Panc1 (cell line): ENCODE data around the gene METRN. TPM values are rescaled to one million over a fixed set of nuclear protein-coding genes. Genes with fewer than 3 reads are reported as not detected.

ENCODE experiments used
- ATAC-seq: fragments of 200-7000 bp; cut with Tn5 transposase; 2 replicates; pipeline ENCODE4 v1.9.1; 2020; ENCODE audit warnings: mild to moderate bottlenecking, moderate library complexity
- BruUV-seq: library from RNA; stranded (reverse); fragments of 400-500 nt; replicated peaks from 2 replicates; lab custom pipeline; 2021; lab: Mats Ljungman, UMichigan
- CTCF ChIA-PET: fragments of 300-600 bp; sonication (Branson Sonifier 250); formaldehyde crosslinking; loops from one replicate; lab custom pipeline; 2022; ENCODE audit warnings: antibody characterized with exemption; lab: Charles Lee
- POLR2A ChIA-PET: fragments of 300-600 bp; sonication (Branson Sonifier 250); formaldehyde crosslinking; loops from one replicate; lab custom pipeline; 2022; ENCODE audit warnings: antibody characterized with exemption; lab: Charles Lee
- DNase-seq: peaks from one replicate; pipeline ENCODE4 v3.0.0-alpha.2; 2010; ENCODE audit warnings: low read depth, low spot score
- H3K27ac ChIP-seq: 2 replicates; pipeline ENCODE4 v1.5.1; 2011; ENCODE audit warnings: mild to moderate bottlenecking, low read length, inconsistent platforms
- H3K27me3 ChIP-seq: fragments of 200-500 bp; sonication (Bioruptor generic); 2 replicates; pipeline ENCODE4 v1.6.0; 2014; ENCODE audit warnings: low read length, inconsistent platforms; ENCODE audit not compliant: control insufficient read depth, insufficient read depth
- H3K36me3 ChIP-seq: fragments of 200-500 bp; sonication (Bioruptor generic); 2 replicates; pipeline ENCODE4 v1.5.1; 2014; ENCODE audit warnings: inconsistent platforms, mild to moderate bottlenecking, low read length, moderate library complexity; ENCODE audit not compliant: control insufficient read depth, insufficient read depth
- H3K4me1 ChIP-seq: 2 replicates; pipeline ENCODE4 v1.5.1; 2011; ENCODE audit warnings: inconsistent platforms, mild to moderate bottlenecking, low read length, moderate library complexity; ENCODE audit not compliant: control insufficient read depth, insufficient read depth
- H3K4me3 ChIP-seq, 2 experiments: 2 replicates each; pipeline ENCODE4 v1.5.1; 2011 to 2012; ENCODE audit warnings: low read depth in 2 of 2, low read length in 2 of 2, mild to moderate bottlenecking in 2 of 2, inconsistent platforms in 1 of 2, moderate library complexity in 1 of 2
- H3K9me3 ChIP-seq: fragments of 200-500 bp; sonication (Bioruptor generic); 2 replicates; pipeline ENCODE4 v1.5.1; 2014; ENCODE audit warnings: low read depth, mild to moderate bottlenecking, inconsistent platforms, low read length, moderate library complexity; ENCODE audit not compliant: control insufficient read depth, insufficient read depth
- SIN3A ChIP-seq: IDR thresholded peaks from 2 replicates; pipeline ENCODE4 v1.6.1; 2012; ENCODE audit warnings: low read depth, mild to moderate bottlenecking, low read length, moderate library complexity, borderline replicate concordance; ENCODE audit not compliant: insufficient read depth
- TCF7L2 ChIP-seq: IDR thresholded peaks from 2 replicates; pipeline ENCODE4 v1.6.1; 2011; ENCODE audit warnings: mild to moderate bottlenecking, low read depth, low read length, inconsistent platforms
- in situ Hi-C: cut with HindIII; loops from 2 replicates; pipeline ENCODE4 v1.10.0; 2016; ENCODE audit warnings: low sequenced_read_pairs, low pct_unique_long_range_greater_than_20kb
- intact Hi-C: fragments of 100-400 bp; cut with micrococcal nuclease; formaldehyde crosslinking; loops from one replicate; pipeline ENCODE4 v1.10.0; 2022; ENCODE audit not compliant: unreplicated experiment
- total RNA-seq: library from RNA; stranded (reverse); gene quantifications from one replicate; pipeline ENCODE4 v1.2.1, GENCODE V29; 2021; ENCODE audit not compliant: unreplicated experiment
- TF ChIP-seq, protein P1 (sequence below): fragments of 450-650 bp; IDR thresholded peaks from 2 replicates; pipeline ENCODE4 v1.5.1; 2017; ENCODE audit warnings: mild to moderate bottlenecking
- TF ChIP-seq, protein P2 (sequence below), 2 experiments: IDR thresholded peaks; 2 replicates each; pipeline ENCODE4 v1.6.1; 2011 to 2012; ENCODE audit warnings: low read depth in 2 of 2, control low read depth in 1 of 2, low read length in 1 of 2, mild to moderate bottlenecking in 1 of 2, moderate library complexity in 1 of 2; ENCODE audit not compliant: insufficient read depth in 1 of 2

Gene METRN
- total RNA-seq, 1 experiment from 2014 or later, result 407 TPM

DNA sequence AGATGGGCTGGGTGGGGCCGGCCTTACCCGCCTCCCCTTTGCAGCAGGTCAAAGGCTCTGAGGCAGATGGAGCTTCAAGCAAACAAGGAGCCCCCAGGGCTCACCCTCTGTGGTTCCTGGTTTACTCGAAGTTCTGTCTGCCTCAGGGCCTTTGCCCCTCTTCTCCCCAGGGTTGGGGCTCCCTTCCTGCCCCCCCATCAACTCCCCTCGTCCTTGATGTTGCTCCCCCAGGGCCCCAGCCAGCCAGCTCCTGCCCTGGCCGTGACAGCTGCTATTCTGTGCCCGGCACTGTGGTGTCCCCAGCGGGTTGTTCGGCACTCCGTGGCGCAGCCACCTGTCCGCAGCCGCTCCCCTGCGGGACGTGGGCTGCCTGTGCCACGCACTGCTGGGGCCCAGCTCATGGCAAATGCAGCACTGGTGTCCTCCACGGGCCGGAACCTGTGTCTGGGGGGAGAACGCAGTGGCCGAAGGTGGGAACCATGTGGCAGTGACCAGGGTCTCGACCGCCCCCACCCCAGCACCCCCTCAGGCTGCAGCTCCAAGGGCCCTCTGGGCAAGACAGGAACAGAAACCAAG lies 4.3 kb upstream of the METRN start:
- DNase-seq (no peak), ATAC-seq (no peak)
- Histone ChIP-seq H3K4me3 (no peak overlapping the region), H3K36me3 (no peaks in the 10 kb centered on the region; the same call in 1 of the 2 replicates), H3K9me3 (no peaks in the 10 kb centered on the region), H3K27me3 (no peaks in the 10 kb centered on the region), H3K27ac (no peak overlapping the region), H3K4me1 (peaks cover 38% of the 10 kb centered on the region)
- no TSS peak for BruUV-seq
- intact Hi-C loops (no loop called here), in situ Hi-C loops (no loop called here)
- TF ChIP-seq TCF7L2 (no peak), SIN3A (no peak)
- TF ChIP-seq, protein P1, sequence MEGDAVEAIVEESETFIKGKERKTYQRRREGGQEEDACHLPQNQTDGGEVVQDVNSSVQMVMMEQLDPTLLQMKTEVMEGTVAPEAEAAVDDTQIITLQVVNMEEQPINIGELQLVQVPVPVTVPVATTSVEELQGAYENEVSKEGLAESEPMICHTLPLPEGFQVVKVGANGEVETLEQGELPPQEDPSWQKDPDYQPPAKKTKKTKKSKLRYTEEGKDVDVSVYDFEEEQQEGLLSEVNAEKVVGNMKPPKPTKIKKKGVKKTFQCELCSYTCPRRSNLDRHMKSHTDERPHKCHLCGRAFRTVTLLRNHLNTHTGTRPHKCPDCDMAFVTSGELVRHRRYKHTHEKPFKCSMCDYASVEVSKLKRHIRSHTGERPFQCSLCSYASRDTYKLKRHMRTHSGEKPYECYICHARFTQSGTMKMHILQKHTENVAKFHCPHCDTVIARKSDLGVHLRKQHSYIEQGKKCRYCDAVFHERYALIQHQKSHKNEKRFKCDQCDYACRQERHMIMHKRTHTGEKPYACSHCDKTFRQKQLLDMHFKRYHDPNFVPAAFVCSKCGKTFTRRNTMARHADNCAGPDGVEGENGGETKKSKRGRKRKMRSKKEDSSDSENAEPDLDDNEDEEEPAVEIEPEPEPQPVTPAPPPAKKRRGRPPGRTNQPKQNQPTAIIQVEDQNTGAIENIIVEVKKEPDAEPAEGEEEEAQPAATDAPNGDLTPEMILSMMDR, result 0 out of 2 replicates have a peak, but pooled peaks have one; percentile 6
- ChIA-PET CTCF (interaction anchor here (0.5 to 1.9 kb wide), 3 partner anchors 10 to 1231 kb away, joined by 3 to 4 read pairs (median 4); no protein-coding TSS in a partner anchor), POLR2A (no interaction called here)

DNA sequence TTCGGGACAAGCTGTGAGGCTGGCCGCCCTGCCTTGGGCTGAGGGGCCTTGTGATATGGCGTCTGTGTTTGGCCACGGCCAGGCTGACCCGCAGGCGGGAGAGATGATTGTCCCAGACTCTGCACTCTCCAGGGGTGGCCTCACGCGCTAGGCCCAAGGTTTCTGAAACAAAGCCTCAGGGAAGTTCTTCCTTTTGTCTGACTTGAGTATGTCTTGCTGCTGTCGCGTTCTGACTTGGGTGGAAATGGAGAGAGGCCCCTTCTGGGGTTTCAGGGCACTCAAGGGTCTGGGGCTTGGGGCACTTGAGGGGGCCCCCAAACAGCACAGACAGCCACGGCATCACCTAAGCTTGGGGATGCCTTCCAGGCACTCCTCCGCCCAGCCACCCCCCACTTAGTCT lies 3.8 kb upstream of the METRN start:
- POLR2A ChIA-PET, result no interaction called here
- H3K9me3 ChIP-seq, result no peaks in the 10 kb centered on the region
- CTCF ChIA-PET, result interaction anchor here (1.1 kb wide), 1 partner anchor 9 kb away, joined by 3 read pairs; no protein-coding TSS in a partner anchor

More for the DNA sequence above, 3.8 kb upstream of the METRN start:
- no peak for DNase-seq
- Histone ChIP-seq H3K27me3 (no peaks in the 10 kb centered on the region), H3K36me3 (no peaks in the 10 kb centered on the region; the same call in 1 of the 2 replicates), H3K4me3 (no peak overlapping the region), H3K4me1 (peaks cover 38% of the 10 kb centered on the region), H3K27ac (peak overlapping the region; percentile 63)
- no peak for ATAC-seq
- in situ Hi-C loops, result no loop called here
- BruUV-seq, result no TSS peak
- TF ChIP-seq SIN3A (no peak), TCF7L2 (no peak)
- TF ChIP-seq, protein P2, sequence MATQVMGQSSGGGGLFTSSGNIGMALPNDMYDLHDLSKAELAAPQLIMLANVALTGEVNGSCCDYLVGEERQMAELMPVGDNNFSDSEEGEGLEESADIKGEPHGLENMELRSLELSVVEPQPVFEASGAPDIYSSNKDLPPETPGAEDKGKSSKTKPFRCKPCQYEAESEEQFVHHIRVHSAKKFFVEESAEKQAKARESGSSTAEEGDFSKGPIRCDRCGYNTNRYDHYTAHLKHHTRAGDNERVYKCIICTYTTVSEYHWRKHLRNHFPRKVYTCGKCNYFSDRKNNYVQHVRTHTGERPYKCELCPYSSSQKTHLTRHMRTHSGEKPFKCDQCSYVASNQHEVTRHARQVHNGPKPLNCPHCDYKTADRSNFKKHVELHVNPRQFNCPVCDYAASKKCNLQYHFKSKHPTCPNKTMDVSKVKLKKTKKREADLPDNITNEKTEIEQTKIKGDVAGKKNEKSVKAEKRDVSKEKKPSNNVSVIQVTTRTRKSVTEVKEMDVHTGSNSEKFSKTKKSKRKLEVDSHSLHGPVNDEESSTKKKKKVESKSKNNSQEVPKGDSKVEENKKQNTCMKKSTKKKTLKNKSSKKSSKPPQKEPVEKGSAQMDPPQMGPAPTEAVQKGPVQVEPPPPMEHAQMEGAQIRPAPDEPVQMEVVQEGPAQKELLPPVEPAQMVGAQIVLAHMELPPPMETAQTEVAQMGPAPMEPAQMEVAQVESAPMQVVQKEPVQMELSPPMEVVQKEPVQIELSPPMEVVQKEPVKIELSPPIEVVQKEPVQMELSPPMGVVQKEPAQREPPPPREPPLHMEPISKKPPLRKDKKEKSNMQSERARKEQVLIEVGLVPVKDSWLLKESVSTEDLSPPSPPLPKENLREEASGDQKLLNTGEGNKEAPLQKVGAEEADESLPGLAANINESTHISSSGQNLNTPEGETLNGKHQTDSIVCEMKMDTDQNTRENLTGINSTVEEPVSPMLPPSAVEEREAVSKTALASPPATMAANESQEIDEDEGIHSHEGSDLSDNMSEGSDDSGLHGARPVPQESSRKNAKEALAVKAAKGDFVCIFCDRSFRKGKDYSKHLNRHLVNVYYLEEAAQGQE (IDR thresholded peaks at IDR 0.05; ENCODE audit: insufficient read depth in 1 of 2, low read depth in 2 of 2, low read length in 1 of 2), result no peak
- TF ChIP-seq, protein P1, result no peak
- intact Hi-C loops, result no loop called here
